Hippocampal formation (tissue), 2 donors: ENCODE results near the gene GRIK1.

Experiments used
- DNase-seq, 2 donors: peaks; one replicate each; lab custom pipeline; 2025; lab: John Stamatoyannopoulos, UW

GRIK1 gene

DNA sequence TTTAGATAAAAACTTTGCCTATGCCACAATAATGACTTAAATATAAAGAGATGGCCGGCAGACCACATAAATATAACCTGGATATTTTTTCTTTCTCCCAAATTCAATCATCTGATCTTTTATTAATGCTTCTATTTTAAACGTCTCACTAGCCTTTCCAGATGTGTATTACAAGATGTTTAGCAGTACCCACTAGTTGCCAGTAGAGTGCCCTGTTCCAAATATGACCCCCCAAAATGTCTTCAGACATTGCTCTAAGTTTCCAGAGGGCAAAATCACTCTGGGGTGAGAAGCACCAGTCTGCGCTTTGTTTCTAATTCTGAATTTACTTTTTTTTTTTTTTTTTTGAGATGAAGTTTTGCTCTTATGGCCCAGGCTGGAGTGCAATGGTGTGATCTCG, 268.1 kb downstream of the GRIK1 start:
- no peak for DNase-seq

DNA sequence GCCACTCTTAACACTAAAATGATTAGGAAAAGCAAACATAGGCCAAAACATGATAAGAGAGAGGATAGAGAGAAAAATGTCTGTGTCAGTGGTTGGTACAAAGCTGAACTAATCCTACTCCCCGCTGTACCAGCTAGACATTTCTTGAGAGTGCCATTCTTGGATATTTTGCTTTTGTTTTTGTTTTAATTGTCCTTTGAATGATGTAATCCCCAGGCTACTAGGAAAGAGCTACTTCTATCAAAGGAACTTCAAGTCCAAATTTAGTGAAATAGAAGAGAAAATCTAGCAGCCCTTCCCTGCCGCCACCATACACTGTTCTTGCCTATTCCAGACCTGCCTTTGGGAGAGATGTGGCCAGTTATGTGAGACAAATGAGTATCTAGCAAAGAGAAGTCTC, 269.6 kb downstream of the GRIK1 start:
- no peak for DNase-seq

DNA sequence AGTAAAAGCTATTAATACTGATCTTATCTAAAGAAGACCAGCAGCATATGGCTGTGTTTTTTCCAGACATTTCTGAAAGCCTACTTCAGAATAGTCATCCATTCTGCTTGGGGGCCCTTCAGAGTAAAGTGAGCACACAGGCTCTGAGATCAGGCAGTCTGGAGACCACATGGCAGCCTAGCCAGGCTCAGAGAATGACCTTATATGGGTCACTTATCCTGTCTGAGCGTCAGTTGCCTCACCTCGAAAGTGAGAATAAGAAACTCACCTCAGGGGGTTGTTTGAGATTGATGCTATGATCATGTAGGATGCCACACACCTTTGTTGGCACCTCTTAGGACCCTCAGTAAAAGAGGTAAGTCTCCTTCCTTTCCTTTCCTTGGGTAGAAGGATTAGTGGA, 270.4 kb downstream of the GRIK1 start:
- DNase-seq, result no peak

DNA sequence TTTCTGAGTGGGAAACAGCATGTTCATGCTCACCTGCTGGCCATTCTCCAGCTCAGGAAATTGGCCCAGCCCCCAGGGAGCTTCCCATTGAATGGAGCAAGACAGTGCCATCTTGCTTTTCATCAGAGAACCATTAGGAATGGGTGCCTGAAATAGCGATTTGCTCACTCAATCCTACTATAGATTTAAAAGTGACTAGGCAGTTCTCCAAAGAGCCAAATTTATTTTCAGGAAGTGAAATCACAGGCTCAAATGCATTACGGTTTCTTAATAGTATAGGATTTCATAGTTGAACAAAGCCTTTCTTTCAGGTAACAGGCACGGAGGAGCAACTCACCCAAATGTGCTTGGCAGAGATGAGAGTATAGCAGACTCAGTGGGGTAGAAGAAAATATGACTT, 272.1 kb downstream of the GRIK1 start:
- DNase-seq, result no peak

DNA sequence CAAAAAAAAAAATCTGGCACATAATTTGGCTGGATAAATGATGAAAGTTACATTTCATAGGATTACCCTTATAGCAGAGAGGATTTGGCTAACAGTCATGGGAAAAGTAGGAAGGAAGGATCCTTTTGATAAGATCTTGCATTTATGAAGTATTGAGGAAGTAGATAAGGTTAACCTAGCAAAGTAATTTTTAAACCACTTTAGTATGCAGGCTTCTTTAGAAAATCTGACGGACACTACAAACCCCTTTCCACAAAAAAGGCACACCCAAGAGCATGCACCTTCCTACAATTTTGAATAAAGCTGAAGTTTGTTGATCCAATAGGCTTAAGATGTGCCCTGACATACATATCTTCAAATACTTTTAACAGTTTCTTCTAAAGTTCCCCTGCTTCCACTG, 275.2 kb downstream of the GRIK1 start:
- DNase-seq, result no peak

DNA sequence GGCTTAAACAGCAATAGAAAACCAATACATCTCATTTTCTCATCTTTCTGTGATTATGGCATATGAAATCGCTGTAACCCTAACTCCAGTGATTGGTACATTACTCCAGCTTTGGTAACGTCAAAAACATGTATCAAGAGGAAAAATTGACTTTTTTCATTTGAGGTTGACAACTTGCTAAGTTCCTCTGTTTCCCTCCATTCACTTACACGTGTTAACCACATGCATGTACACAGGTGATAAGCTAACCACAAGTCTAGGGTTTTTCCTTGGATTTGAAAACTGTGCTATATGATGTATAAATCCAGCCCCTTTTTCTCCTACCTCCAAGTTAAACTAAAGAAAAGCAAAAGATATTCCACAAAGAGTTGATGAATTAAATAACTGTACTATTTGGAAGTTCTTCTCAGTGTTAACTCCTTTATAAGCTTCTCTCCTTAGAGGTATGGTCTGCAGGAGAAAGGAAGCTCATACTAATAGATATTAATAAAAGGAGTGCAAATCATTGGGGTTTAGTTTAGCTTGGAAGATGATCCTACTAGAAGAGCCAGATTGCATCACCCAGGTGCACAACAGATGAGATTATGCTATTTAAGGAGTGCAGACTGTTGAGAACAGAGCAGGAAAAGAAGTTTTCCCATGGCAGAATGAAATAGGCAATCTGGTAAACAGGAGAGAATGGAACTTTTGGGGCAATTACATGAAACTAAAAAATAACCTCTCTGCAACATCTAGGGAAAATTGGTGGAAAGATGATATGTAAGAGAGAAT, 277.9 kb downstream of the GRIK1 start:
- DNase-seq, result no peak

DNA sequence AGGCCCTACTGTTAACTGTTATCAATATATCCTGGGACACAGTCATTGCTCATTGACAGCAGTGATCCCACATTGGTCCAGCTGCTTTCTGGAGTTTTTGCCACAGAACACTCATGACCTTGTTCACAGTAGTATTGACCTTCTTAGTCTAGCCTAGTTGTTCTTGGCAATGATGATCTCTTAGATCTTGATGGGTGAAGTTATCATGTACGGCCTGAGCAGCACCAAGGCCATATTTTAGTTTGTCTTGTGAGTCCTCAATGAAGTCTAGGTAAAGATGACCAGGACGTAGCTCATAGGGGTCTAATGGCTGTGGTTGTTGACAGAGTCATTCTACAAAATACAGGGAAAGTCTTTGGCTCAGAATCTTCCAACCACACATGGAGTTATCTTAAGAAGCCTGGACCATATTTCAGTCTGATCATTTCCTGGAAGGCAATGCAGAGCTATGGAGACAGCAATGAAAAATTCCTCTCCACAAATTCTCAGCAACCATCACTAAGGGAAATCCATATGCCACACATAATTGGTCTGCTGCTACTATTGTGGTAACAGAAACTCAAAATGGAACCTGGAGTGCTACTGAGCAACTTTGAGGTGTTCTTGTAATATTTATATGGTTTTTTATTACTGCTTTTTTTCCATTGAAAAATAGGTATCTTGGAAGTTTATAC, 279.6 kb downstream of the GRIK1 start:
- no peak for DNase-seq

DNA sequence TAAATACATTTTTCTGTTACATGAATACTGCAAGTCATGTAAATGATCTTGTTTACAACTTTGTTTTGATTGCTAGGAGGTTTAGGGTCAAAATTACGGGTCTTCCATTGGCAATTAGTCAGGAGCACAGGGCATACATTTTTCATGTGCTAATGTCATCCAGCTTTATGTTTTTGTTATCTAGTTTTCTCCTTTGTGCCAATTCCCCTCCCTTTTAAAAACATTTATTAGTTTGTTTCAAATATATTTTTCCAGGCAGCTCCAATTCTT, 280.9 kb downstream of the GRIK1 start:
- no peak for DNase-seq

DNA sequence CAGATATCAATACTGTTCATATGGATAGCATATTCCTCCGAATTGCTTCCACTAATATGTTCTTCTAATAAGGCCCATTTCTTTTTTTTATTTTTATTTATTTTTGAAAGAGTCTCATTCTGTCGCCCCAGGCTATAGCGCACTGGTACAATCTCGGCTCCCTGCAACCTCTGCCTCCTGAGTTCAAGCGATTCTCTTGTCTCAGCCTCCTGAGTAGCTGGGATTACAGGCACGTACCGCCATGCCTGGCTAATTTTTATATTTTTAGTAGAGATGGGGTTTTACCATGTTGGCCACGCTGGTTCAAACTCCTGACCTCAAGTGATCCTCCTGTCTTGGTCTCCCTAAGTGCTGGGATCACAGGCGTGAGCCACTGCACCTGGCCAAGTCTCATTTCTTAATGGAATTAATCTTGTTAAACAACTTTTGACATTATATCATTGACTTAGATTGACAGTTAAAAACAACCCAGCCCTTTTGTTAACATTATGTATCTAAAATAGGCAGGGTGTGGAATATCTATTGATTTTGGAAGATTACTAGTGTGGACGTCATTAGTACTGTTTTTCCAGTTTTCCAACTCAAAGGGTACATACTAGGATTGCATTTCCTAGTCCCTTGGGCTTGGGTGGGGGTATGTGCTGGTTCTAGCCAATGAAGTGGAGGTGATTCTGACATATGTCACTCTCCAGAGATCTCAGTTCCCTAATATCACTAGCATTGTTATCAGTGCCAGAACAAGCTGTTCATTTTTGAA, 281.4 kb downstream of the GRIK1 start:
- no peak for DNase-seq

DNA sequence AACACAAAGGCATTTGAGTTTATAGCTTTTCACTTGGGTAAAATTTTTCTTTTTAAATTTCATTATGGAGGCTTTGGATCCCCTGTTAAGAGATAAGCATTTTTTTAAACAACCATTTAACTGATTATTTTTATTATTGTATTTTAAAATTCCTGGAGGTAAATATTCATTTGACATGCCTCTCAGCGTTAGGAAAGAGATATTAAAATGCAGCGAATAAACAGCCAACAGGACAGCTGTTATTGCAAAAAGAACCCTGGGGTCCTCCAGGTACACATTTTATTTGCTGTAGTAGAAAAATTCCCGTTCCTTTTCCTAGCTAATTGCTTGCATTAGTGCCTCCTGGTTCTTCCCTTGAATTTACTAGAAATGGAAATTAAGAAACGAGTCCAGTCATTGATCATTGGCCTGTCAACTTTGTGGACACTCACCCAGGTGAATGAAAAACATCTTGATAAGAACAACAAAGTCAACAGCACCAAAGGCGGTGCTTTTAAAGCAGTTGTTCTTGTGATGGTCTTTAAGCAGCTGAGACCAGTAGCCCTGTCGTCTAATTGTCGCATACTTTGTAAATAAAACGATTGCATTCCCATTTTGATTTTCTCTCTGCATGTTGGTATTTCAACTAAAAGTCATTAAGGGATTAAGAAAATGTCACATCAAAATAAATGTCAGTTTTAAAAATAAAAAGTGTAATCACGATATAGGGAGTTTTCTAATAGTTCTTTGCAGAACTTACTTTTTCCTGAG, 282.4 kb downstream of the GRIK1 start:
- DNase-seq, result no peak

DNA sequence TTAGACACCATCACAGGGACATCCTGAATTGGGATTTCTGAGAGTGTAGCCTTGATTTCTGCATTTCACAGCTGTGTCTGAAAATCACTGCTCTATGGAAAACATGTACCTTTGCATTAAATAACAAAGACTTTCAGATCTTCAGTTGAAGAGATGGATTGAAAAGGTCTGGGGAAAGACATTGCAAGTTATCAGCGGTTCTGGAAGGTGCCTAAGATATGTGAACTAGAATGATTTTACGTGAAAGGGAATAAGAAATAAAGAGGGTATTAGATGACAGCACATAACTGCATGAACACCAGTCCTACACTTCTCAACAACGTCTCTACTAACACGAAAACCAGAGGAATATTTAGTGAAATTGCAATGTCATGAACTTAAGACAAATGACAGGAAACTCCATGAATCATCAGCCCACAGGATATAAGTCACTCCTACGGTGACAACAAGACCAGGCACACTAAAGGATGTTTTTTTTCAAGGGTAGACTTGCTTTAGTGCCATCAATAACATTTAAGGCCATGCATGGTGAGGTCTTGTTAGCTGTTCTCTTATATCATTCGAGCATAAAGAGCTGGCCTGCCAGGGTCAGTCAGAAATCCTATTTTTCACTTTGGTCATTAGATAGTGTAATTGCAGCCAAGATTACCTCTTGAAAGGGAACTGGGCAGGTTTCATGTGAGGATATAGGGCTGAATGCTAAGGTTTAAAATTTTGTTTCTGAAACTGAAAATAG, 283.1 kb downstream of the GRIK1 start:
- no peak for DNase-seq

DNA sequence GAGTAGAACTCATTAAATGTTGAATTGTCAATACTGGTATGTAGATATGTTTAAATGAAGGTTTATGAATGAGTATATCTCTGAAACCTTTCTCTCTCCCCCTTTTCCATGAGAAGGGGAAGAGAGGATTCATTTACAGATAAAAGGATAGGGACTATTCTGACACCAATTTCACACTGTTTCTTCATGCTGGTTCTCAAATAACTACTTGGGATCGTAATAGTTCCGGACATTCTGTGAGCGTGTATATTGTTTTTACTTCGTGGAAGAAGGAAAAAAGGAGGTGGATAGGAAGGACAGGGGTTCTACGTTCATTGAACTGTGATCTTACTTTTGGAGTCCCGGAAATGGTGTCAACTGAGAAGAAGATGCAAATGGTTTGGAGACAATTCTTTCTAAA, 284.2 kb downstream of the GRIK1 start:
- no peak for DNase-seq

DNA sequence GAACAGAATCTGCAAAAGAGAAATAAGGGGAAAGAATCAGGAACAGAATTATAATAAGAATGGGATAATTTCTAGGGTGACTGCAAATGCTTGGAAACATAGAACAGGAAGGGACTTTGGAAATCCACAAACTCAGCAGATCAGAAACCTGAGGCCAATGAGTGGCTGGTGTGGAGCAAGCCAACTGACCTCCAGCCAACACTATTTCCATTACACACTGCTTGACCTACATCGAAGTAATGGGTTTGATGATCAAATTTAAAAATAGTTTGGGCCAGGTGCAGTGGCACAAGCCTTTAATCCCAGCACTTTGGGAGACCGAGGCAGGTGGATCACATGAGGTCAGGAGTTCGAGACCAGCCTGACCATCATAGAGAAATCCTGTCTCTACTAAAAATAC, 284.9 kb downstream of the GRIK1 start:
- no peak for DNase-seq

DNA sequence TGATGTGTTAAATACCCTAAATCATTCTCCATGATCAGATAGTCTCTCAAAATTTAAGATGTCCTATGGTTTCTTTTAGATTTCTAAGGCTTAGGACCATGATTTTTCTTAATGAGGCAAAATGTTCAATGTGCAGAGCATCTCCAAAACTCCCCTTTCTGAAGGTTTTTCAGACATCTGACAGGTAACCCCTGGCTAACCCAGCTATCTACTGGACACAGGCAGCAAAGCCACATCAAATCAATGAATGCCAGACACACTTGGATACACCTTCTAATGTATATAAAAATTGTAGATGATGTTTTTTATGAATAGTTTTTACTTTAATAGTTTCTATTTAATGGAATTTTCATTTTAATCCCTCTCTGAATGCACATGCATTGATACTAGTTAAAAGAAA, 285.6 kb downstream of the GRIK1 start:
- no peak for DNase-seq

DNA sequence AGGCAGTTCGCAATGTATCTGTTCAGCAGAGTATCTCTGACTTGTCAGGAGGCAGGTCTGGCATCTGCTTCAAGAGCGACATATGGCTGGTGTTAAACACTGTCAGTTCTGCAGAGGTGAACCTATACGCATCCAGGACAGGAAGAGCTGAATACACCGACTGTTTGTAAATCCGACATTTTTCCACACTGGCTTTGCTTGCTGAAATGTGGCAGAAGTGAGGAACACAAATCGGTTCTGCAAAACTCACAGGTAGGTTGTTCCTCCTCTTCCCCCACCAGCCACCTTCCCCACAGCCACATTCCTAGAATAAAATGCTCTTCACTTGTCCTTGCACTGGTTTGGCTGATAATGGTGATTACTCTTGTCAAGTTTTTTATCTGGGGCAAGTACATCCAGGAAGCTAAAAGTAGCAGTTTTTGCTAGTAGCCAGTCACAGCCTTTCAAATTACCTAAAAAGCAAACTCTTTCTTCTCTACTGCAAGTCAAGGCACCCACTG, 289.2 kb downstream of the GRIK1 start:
- no peak for DNase-seq

DNA sequence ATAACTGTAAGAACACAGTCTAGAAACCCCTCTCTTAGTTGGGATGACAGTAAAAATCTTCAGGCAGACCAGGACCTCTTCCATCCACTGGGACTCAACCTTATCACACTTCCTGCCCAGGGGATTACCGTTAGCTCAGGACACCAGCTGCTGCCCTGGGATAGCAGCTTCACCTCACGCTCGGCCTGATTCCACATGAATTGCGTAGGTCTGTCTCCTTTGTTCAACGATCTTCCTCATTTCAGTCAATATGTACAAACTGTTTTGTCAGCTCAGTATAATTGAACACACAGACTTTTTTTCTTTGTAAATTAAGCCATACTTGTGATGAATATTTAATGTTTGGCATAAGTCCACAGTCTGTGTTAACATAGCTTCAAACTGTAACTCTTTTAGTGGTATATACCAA, 290.4 kb downstream of the GRIK1 start:
- no peak for DNase-seq

DNA sequence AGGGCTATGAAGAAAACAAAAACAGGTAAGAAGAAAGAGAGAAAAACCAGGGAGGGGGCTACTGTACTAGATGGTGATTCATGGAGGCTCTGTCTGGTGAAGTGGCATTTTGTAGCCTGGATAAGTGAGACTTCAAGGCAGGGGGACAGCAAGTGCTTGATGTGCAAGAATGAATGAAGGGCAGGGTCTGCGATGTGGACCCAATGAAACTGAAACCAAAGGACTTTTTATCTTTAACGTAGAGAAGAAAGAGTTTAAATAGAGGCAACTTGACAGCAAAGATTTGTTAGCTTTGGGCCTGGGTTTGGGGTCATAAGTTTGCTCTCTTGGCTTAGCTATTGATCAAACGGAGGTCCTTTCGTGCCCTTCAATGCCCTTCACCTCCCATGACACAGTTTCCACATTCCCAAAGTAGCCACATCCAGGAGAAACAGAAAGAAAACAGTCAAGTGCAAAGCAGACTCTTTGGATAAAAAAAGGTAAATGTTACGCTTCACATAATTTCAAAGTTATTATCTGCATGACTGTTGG, 291.0 kb downstream of the GRIK1 start:
- no peak for DNase-seq

DNA sequence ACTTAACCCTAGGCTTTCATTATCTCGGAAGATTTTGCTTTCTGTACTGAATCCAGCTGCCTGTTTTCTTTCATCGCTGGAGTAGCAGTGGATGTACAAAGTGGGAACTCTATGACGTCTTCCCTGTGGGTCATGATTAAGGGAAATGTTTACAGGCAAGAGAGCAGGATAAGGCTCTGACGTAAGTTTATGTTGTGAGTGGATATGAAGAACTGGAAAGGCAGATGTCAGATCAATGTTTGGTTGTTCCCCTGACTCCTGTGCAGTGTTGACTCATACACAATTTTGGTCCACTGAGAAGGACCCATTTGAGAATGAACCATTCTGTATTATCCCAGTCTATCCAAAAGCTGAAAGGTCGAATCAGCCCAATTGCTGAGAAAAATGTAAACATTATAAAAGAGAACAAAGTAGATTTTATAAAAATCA, 292.4 kb downstream of the GRIK1 start:
- DNase-seq, result no peak

DNA sequence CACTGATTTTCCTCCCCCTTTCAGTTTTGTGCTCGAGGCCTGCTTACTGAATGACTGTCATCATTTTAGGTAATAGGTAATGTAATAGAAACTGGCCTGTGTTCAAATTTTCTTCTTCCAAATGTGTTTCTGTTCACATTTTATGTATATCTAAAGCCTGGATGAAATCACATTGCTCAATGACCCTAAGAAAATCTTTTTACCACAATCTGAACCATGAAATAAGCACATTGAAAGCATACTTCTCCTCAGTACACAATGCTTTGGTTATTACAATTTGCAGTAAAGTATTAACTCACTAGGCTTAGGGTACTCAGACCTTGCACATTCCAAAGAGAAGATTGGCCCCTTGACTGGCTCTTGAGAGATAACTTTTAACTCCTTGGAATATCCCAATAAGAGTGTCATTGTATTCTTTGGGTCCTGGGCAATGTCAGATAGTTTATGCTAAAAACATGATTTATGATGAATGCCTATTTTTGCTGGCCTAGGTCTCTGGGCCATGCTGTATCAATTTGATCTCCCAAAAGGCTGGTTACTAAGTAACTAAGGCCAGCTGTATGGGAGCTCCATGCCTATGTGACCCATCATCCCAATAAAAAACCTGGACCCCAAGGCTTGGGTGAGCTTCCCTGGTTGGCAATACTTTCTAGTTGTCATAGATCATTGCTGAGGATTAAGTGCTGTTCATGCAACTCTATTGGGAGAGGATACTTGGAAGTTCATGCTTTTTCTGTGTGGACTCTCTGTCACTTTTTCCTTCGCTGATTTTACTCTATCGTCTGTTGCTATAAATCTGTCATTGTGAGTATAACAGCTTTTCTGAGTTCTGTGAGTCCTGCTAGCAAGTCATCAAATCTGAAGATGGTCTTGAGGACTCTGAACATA, 293.9 kb downstream of the GRIK1 start:
- DNase-seq, result no peak

DNA sequence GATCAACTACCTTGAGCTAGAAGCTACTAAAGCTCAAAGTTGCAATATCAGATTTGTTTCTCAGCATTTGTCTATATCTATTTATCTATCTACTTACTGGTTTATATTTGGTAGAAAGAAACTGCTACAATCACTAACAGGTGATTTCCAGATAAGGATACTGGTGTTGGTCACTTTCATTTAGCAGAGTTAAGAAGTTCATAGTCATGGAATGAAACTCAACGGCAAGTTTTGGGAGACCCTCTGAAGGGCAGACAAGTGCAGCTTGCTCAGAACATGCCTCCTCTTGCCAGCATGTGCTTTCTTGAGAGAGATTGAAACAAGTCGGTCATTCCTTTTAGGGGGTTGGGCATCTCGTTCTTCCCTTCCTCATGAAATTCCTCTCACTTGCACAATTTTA, 296.5 kb downstream of the GRIK1 start:
- DNase-seq, result no peak
